Pancreas (tissue), 10 donors: Measurements from ENCODE around the gene LRRC63. TPM values are rescaled to one million over a fixed set of nuclear protein-coding genes. Genes with fewer than 3 reads are reported as not detected.

Experiments
- ATAC-seq, 4 donors: fragments of 200-7000 bp; cut with Tn5 transposase; one replicate each; pipeline versions ENCODE4 v1.8.0 to v1.9.1; 2020; ENCODE audit warnings: mild to moderate bottlenecking in 4 of 4, moderate library complexity in 4 of 4
- DNase-seq, 6 donors: peaks; one replicate each; pipeline ENCODE4 v3.0.0-alpha.2; 2020
- FAIRE-seq: peaks from 2 replicates; lab custom pipeline; 2012; peaks lifted over from hg19 to GRCh38; lab: Jason Lieb, UNC
- H3K27ac ChIP-seq, 4 donors: fragments of 200-600 bp; sonication (generic); 1 replicate in 3 of 4; 2 replicates in 1 of 4; pipeline versions ENCODE4 v1.5.0 to v1.8.0; 2020
- H3K27me3 ChIP-seq, 4 donors: fragments of 200-600 bp; one replicate each; pipeline ENCODE4 v1.8.0; 2021
- H3K36me3 ChIP-seq, 3 donors: fragments of 200-600 bp; sonication (generic) in 1 of 3; one replicate each; pipeline versions ENCODE4 v1.5.0 to v1.8.0; 2020 to 2021
- H3K4me1 ChIP-seq, 3 donors: fragments of 200-600 bp; one replicate each; pipeline ENCODE4 v1.8.0; 2021
- H3K4me3 ChIP-seq, 4 donors: fragments of 200-600 bp; sonication (generic) in 2 of 4; one replicate each; pipeline versions ENCODE4 v1.5.0 to v1.8.0; 2020 to 2021
- H3K9me3 ChIP-seq, 4 donors: fragments of 200-600 bp; one replicate each; pipeline ENCODE4 v1.8.0; 2021
- CTCF ChIP-seq, 4 donors: fragments of 200-600 bp; sonication (generic) in 3 of 4; IDR thresholded peaks; one replicate each; pipeline versions ENCODE4 v1.5.0 to v1.8.0; 2021; ENCODE audit warnings: antibody characterized with exemption in 4 of 4
- WGBS, 2 donors: extraction: QIAGEN DNeasy Blood & Tissue Kit; methylation state at CpG; one replicate each; pipeline ENCODE4 v1.1.7; 2013; 5-methylcytosine and 5-hydroxymethylcytosine counted together
- intact Hi-C, 3 donors: fragments of 100-400 bp; cut with DNase I; formaldehyde crosslinking; loops; one replicate each; pipeline versions ENCODE4 v1.11.1 to v1.14.2; 2022
- polyA plus RNA-seq, 2 donors: library from polyadenylated mRNA; stranded (reverse); fragments of 200-250 nt; gene quantifications; one replicate each; pipeline ENCODE4 v1.2.3, GENCODE V29; 2013
- total RNA-seq, 6 donors: library from RNA; stranded (reverse); fragmentation: NEBNext Ultra II Directional in 4 of 6; extraction: Animal tissue kit (Norgen Biotek cat#: 25700) in 4 of 6; gene quantifications; one replicate each; pipeline versions ENCODE4 v1.2.1 to v1.2.4, GENCODE V29; 2021 to 2023
- donor health status: healthy with polysubstance abuse.
- donor health status: DM: no; HTN: no; CAD: no; lungs with moderate emphysema.
- donor health status: DM: no; HTN: no; CAD: no.
- donor health status: control.
- donor health status: control.
- donor health status: Bipolar disorder and iron deficiency.
- donor health status: DM: yes; HTN: yes; CAD: no.
- donor health status: DM: no; HTN: no; CAD: no.
- donor health status: DM: no; HTN: no; CAD: no.
- donor health status: DM: yes; HTN: yes; CAD: no.

LRRC63 gene
- total and polyA plus RNA-seq, 8 donors: 0.14 to 0.19 TPM; not detected in 6

DNA sequence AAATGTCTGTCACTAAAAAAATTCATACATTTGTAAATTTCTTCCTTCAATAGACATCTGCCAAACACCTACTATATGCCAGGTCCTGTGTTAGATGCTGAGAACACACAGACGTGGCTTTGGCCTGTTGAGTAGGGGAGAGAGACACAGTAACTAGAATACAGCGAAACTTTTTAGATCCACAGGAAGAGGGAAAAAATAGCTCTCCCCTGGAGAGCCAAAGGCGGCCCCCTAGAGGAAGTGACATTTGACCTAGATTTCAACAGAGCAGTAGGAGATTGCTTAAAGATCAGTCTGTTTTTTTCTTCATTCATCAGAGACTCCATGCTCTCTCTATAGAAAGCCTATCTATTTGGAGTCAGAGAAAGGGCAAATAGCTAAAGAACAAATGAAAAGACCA lies 41.0 kb upstream of the LRRC63 start:
- Histone ChIP-seq H3K36me3 (no peaks in the 10 kb centered on the region), H3K4me1 (peaks cover 0 to 5% (median 0%) of the 10 kb centered on the region in 3 donors), H3K4me3 (no peak overlapping the region), H3K27ac (no peak overlapping the region), H3K9me3 (no peaks in the 10 kb centered on the region), H3K27me3 (no peaks in the 10 kb centered on the region)
- 77% methylated on average over 3 of the region's 3 CpGs for WGBS, 2 donors
- TF ChIP-seq CTCF (IDR thresholded peaks at IDR 0.05): no peak
- peak in 1 of 4 donors; percentile 15 for ATAC-seq
- intact Hi-C loops: no loop called here
- no peak for DNase-seq
- no peak for FAIRE-seq

DNA sequence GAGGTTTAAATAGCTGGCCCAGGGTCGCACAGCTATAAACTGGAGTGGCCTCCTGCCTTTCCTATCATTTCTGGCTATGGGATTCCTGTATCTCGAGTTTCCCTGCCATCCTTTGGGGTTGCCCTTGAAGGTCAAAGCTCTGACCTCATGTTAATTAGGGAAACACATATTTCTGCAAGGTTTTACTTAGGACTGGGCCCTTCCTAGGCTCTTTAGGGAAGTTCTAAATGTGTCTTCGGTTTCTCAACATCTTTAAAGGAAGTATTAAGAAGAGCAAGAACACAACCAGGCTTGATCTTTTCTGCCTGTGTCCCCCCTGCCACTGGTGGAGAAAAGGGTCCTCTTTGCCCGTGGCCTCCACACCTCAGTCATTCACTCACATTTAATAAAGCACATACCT lies 40.5 kb upstream of the LRRC63 start:
- H3K27me3 ChIP-seq: no peaks in the 10 kb centered on the region
- FAIRE-seq (no peak), ATAC-seq (peak in 2 of 4 donors; percentile 11 to 15), DNase-seq (no peak)
- no peak for TF ChIP-seq CTCF (IDR thresholded peaks at IDR 0.05)
- H3K36me3 ChIP-seq: no peaks in the 10 kb centered on the region
- no peak overlapping the region for H3K27ac ChIP-seq
- no peak overlapping the region for H3K4me3 ChIP-seq
- WGBS, 2 donors: 69 to 70% methylated on average over 4 of the region's 4 CpGs
- H3K9me3 ChIP-seq: no peaks in the 10 kb centered on the region
- intact Hi-C loops: no loop called here
- peaks cover 0 to 5% (median 0%) of the 10 kb centered on the region in 3 donors for H3K4me1 ChIP-seq

GRCh38 chr13:46171739-46172138 lies 40.0 kb upstream of the LRRC63 start:
- intact Hi-C loops: no loop called here
- H3K36me3 ChIP-seq: no peaks in the 10 kb centered on the region
- no peaks in the 10 kb centered on the region for H3K27me3 ChIP-seq
- no peak overlapping the region for H3K4me3 ChIP-seq
- FAIRE-seq (no peak), DNase-seq (no peak), ATAC-seq (no peak)
- no peak for TF ChIP-seq CTCF (IDR thresholded peaks at IDR 0.05)
- H3K9me3 ChIP-seq: no peaks in the 10 kb centered on the region
- H3K27ac ChIP-seq: no peak overlapping the region
- WGBS, 2 donors: 91 to 96% methylated on average over 7 of the region's 7 CpGs
- H3K4me1 ChIP-seq: peaks cover 0 to 5% (median 0%) of the 10 kb centered on the region in 3 donors

DNA sequence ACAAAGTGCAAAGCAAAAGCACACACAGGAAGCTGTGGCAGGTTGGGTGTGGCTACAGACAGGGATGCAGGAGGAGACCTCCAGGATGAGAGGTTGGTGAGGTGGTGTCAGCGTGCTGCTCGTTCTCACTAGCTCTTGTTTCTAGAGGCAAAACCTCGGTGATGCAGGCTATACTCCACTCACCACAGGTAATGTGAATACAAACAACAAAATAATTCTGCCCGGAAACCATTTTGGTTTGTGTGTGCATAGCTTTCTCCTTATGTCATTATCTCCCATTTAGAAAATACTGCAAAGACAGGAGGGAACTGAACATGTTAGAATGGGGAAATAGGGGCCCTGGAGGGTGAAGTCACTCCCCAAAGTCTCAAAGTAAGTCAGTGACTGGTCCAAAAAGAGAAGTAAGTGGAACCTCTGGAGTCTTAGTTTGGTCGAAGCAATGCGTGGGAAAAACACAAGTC lies 39.2 kb upstream of the LRRC63 start:
- 66 to 82% methylated on average over 6 of the region's 6 CpGs for WGBS, 2 donors
- no peak for FAIRE-seq
- no peak for DNase-seq
- Histone ChIP-seq H3K4me1 (peaks cover 0 to 5% (median 0%) of the 10 kb centered on the region in 3 donors), H3K4me3 (no peak overlapping the region), H3K36me3 (no peaks in the 10 kb centered on the region), H3K9me3 (no peaks in the 10 kb centered on the region), H3K27ac (no peak overlapping the region), H3K27me3 (no peaks in the 10 kb centered on the region)
- ATAC-seq: peak in 2 of 4 donors; percentile 38 to 50
- intact Hi-C loops: no loop called here
- no peak for TF ChIP-seq CTCF (IDR thresholded peaks at IDR 0.05)

- FAIRE-seq (no peak), ATAC-seq (peak in 2 of 4 donors; percentile 7 to 32), DNase-seq (no peak)
- Histone ChIP-seq H3K36me3 (no peaks in the 10 kb centered on the region), H3K4me3 (no peak overlapping the region), H3K9me3 (no peaks in the 10 kb centered on the region), H3K4me1 (peaks cover 0 to 5% (median 0%) of the 10 kb centered on the region in 3 donors), H3K27me3 (no peaks in the 10 kb centered on the region), H3K27ac (no peak overlapping the region)
- intact Hi-C loops: no loop called here
- 73 to 82% methylated on average over 2 of the region's 2 CpGs for WGBS, 2 donors
- no peak for TF ChIP-seq CTCF (IDR thresholded peaks at IDR 0.05)
Observed at GRCh38 chr13:46173656-46174055, 38.1 kb upstream of the LRRC63 start.
